ENCODE results near the gene RPS4Y1. TPM values are rescaled to one million over a fixed set of nuclear protein-coding genes. Genes with fewer than 3 reads are reported as not detected.
"Not testable (repeated sequence)": the region's sequence is repeated elsewhere in the genome, so short reads cannot be mapped to it uniquely, and the experiment has no call there.

RPS4Y1 gene
- total and polyA plus RNA-seq, 4 donors, result 0.08 to 342 (median 0.58) TPM; not detected in 1

DNA sequence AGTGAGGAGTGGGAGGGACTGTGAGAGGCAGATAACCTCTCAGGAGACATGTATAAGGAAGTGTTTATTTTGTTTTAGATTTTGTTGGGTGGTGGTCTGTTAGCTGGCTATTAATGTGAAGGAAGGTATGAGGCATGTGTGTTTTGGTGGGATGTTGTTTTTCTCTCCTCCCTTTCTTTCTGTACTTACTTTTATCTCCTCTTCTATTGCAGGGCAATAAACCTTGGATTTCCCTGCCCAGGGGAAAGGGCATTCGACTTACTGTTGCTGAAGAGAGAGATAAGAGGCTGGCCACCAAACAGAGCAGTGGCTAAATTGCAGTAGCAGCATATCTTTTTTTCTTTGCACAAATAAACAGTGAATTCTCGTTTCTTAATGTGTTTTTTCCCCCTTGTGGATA, 25.2 kb downstream of the RPS4Y1 start:
- Histone ChIP-seq H3K36me3 (ENCODE audit: control insufficient read depth in 4 of 4, insufficient read depth in 4 of 4, low read length in 4 of 4) (peaks cover 0 to 8% (median 0%) of the 10 kb centered on the region in 4 donors), H3K9ac (ENCODE audit: insufficient read depth in 1 of 2, low read length in 2 of 2) (no peak overlapping the region), H3K4me1 (ENCODE audit: control insufficient read depth in 5 of 5, insufficient read depth in 5 of 5, low read length in 5 of 5) (no peaks in the 10 kb centered on the region), H3K27ac (ENCODE audit: low read depth in 1 of 2, low read length in 1 of 2) (no peak overlapping the region), H3K4me3 (no peak overlapping the region), H3K27me3 (ENCODE audit: control insufficient read depth in 3 of 3, insufficient read depth in 3 of 3, low read length in 2 of 3) (no peaks in the 10 kb centered on the region), H3K9me3 (ENCODE audit: control insufficient read depth in 4 of 4, insufficient read depth in 3 of 4, low read length in 3 of 4) (no peaks in the 10 kb centered on the region)
- DNase-seq (no peak), ATAC-seq (ENCODE audit: insufficient read depth, low FRiP score) (no peak)
- WGBS, 2 donors, result 65% methylated on average over 2 of the region's 2 CpGs; no CpG with 5 or more reads in 1 of the 2 donors
- TF ChIP-seq, protein P1, sequence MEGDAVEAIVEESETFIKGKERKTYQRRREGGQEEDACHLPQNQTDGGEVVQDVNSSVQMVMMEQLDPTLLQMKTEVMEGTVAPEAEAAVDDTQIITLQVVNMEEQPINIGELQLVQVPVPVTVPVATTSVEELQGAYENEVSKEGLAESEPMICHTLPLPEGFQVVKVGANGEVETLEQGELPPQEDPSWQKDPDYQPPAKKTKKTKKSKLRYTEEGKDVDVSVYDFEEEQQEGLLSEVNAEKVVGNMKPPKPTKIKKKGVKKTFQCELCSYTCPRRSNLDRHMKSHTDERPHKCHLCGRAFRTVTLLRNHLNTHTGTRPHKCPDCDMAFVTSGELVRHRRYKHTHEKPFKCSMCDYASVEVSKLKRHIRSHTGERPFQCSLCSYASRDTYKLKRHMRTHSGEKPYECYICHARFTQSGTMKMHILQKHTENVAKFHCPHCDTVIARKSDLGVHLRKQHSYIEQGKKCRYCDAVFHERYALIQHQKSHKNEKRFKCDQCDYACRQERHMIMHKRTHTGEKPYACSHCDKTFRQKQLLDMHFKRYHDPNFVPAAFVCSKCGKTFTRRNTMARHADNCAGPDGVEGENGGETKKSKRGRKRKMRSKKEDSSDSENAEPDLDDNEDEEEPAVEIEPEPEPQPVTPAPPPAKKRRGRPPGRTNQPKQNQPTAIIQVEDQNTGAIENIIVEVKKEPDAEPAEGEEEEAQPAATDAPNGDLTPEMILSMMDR (IDR thresholded peaks at IDR 0.05; ENCODE audit: control extremely low read depth, extremely low read depth), result no peak

DNA sequence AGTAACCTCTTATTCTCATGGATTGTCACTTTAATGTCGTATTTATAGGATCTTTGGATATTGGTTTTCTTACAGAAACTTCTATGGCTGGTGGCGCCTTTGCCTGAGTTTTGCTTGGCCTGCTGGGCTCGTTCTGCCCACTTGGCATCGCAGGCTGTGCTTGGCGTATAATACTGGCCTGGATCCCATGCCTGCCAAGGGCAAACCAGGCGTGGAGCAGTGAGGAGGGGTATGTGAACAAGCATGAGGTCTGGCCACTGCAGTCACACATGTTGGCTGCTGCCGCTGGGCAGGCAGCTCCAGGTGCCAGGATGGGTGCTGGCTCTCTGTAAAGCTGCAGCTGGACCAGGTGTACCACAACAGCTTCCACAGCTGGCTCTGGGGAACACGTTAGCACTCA, 26.1 kb downstream of the RPS4Y1 start:
- no peak for DNase-seq
- TF ChIP-seq, protein P1 (IDR thresholded peaks at IDR 0.05; ENCODE audit: control extremely low read depth, extremely low read depth), result no peak
- H3K27ac ChIP-seq (ENCODE audit: low read depth in 1 of 2, low read length in 1 of 2), result no peak overlapping the region
- H3K36me3 ChIP-seq (ENCODE audit: control insufficient read depth in 4 of 4, insufficient read depth in 4 of 4, low read length in 4 of 4), result peaks cover 0 to 8% (median 0%) of the 10 kb centered on the region in 4 donors
- WGBS, 2 donors, result 99% methylated on average over 8 of the region's 8 CpGs; no CpG with 5 or more reads in 1 of the 2 donors
- no peaks in the 10 kb centered on the region for H3K9me3 ChIP-seq (ENCODE audit: control insufficient read depth in 4 of 4, insufficient read depth in 3 of 4, low read length in 3 of 4)
- H3K9ac ChIP-seq (ENCODE audit: insufficient read depth in 1 of 2, low read length in 2 of 2), result no peak overlapping the region
- H3K27me3 ChIP-seq (ENCODE audit: control insufficient read depth in 3 of 3, insufficient read depth in 3 of 3, low read length in 2 of 3), result no peaks in the 10 kb centered on the region
- no peak overlapping the region for H3K4me3 ChIP-seq
- H3K4me1 ChIP-seq (ENCODE audit: control insufficient read depth in 5 of 5, insufficient read depth in 5 of 5, low read length in 5 of 5), result no peaks in the 10 kb centered on the region
- no peak for ATAC-seq (ENCODE audit: insufficient read depth, low FRiP score)

DNA sequence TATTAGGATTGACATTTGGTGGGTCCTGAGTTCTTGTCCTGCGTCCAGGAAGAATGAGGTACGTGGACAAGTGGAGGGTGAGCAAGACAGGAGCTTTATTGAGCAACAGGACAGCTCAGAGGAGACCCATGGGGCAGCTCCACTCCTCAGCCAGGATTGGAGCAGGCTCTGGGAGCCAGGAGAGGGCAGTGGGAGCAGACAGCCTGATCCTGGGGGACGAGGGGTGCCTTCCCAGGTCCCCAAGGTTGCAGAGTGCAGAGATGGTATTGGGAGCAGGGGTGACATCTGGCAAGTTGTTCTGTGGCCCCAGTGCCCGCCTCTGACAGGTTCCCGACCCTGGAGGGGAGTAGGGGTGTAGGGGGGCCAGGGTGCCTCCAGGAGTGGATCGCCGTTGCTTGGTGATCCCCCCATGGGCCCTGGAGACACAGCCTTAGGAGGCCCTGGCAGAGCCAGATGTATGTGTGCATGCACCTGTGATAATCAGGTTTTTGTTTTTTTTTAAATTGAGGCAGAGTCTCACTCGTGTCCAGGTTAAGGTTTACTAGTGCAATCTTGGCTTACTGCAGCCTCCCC, 26.7 kb downstream of the RPS4Y1 start:
- Histone ChIP-seq H3K9me3 (ENCODE audit: control insufficient read depth in 4 of 4, insufficient read depth in 3 of 4, low read length in 3 of 4) (no peaks in the 10 kb centered on the region), H3K27ac (ENCODE audit: low read depth in 1 of 2, low read length in 1 of 2) (no peak overlapping the region), H3K4me1 (ENCODE audit: control insufficient read depth in 5 of 5, insufficient read depth in 5 of 5, low read length in 5 of 5) (no peaks in the 10 kb centered on the region), H3K27me3 (ENCODE audit: control insufficient read depth in 3 of 3, insufficient read depth in 3 of 3, low read length in 2 of 3) (no peaks in the 10 kb centered on the region), H3K36me3 (ENCODE audit: control insufficient read depth in 4 of 4, insufficient read depth in 4 of 4, low read length in 4 of 4) (peaks cover 0 to 8% (median 0%) of the 10 kb centered on the region in 4 donors), H3K9ac (ENCODE audit: insufficient read depth in 1 of 2, low read length in 2 of 2) (no peak overlapping the region), H3K4me3 (no peak overlapping the region)
- DNase-seq (no peak), ATAC-seq (ENCODE audit: insufficient read depth, low FRiP score) (no peak)
- WGBS, 2 donors, result 95% methylated on average over 7 of the region's 8 CpGs; no CpG with 5 or more reads in 1 of the 2 donors
- TF ChIP-seq, protein P1 (IDR thresholded peaks at IDR 0.05; ENCODE audit: control extremely low read depth, extremely low read depth), result no peak

DNA sequence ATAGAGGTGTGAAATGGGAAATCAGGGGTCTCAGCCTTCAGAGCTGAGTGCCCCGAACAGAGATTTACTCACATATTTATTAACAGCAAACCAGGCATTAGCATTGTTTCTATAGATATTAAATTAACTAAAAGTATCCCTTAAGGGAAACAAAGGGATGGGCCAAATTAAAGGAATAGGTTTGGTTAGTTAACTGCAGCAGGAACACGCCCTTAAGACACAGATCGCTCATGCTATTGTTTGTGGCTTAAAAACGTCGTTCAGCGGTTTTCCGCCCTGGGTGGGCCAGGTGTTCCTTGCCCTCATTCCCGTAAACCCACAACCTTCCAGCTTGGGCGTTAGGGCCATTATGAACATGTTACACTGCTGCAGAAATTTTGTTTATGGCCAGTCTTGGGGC, 30.8 kb downstream of the RPS4Y1 start:
- H3K27me3 ChIP-seq (ENCODE audit: control insufficient read depth in 3 of 3, insufficient read depth in 3 of 3, low read length in 2 of 3); H3K36me3 ChIP-seq (ENCODE audit: control insufficient read depth in 4 of 4, insufficient read depth in 4 of 4, low read length in 4 of 4); H3K9me3 ChIP-seq (ENCODE audit: control insufficient read depth in 4 of 4, insufficient read depth in 3 of 4, low read length in 3 of 4); H3K4me1 ChIP-seq (ENCODE audit: control insufficient read depth in 5 of 5, insufficient read depth in 5 of 5, low read length in 5 of 5); ATAC-seq (ENCODE audit: insufficient read depth, low FRiP score); DNase-seq; H3K9ac ChIP-seq (ENCODE audit: insufficient read depth in 1 of 2, low read length in 2 of 2); H3K27ac ChIP-seq (ENCODE audit: low read depth in 1 of 2, low read length in 1 of 2); H3K4me3 ChIP-seq: not testable (repeated sequence)
- WGBS, 2 donors, result 98% methylated on average over 9 of the region's 9 CpGs; no CpG with 5 or more reads in 1 of the 2 donors
